T-helper 2 cell treated with Interferon-gamma antibody and Interleukin-4, amounts not matched to agents 5 μg/mL and 100 μg/mL, for 36 hours (primary cell): ENCODE results near the gene IL17F.
"Not testable (repeated sequence)": the region's sequence is repeated elsewhere in the genome, so short reads cannot be mapped to it uniquely, and the experiment has no call there.

Source experiments
- DNase-seq: peaks from one replicate; pipeline ENCODE4 v3.0.0; 2021; ENCODE audit warnings: low spot score
- H3K27ac Mint-ChIP-seq: one replicate; pipeline ENCODE4 v1.8.0; 2021; ENCODE audit warnings: mild to moderate bottlenecking, mixed read lengths
- H3K27me3 Mint-ChIP-seq: one replicate; pipeline ENCODE4 v1.8.0; 2021; ENCODE audit warnings: low read depth, mixed read lengths
- H3K36me3 Mint-ChIP-seq: one replicate; pipeline ENCODE4 v1.8.0; 2021; ENCODE audit warnings: low read depth, mixed read lengths
- H3K4me1 Mint-ChIP-seq: one replicate; pipeline ENCODE4 v1.8.0; 2021; ENCODE audit warnings: low read depth, mixed read lengths
- H3K4me3 Mint-ChIP-seq: one replicate; pipeline ENCODE4 v1.8.0; 2022; ENCODE audit warnings: mild to moderate bottlenecking, moderate library complexity, mixed read lengths
- H3K9me3 Mint-ChIP-seq: one replicate; pipeline ENCODE4 v1.8.0; 2021; ENCODE audit warnings: mixed read lengths

Gene IL17F

GRCh38 chr6:52231406-52232127, 12.7 kb downstream of the IL17F start:
- peak; percentile 35 for DNase-seq
- Mint-ChIP-seq H3K4me1 (peaks cover 31% of the 10 kb centered on the region), H3K27ac (no peak overlapping the region), H3K9me3 (no peaks in the 10 kb centered on the region), H3K27me3 (peaks cover 59% of the 10 kb centered on the region), H3K4me3 (no peak overlapping the region), H3K36me3 (no peaks in the 10 kb centered on the region)

GRCh38 chr6:52230685-52231084, 13.6 kb downstream of the IL17F start:
- Mint-ChIP-seq H3K27me3 (peaks cover 57% of the 10 kb centered on the region), H3K36me3 (no peaks in the 10 kb centered on the region), H3K4me1 (peaks cover 31% of the 10 kb centered on the region), H3K27ac (no peak overlapping the region), H3K9me3 (no peaks in the 10 kb centered on the region), H3K4me3 (no peak overlapping the region)
- no peak for DNase-seq

GRCh38 chr6:52227495-52227894, 16.8 kb downstream of the IL17F start:
- Mint-ChIP-seq H3K27me3 (peaks cover 60% of the 10 kb centered on the region), H3K4me3 (peak overlapping the region; percentile 6), H3K27ac (peak overlapping the region; percentile 12), H3K9me3 (no peaks in the 10 kb centered on the region), H3K4me1 (peaks cover 38% of the 10 kb centered on the region), H3K36me3 (no peaks in the 10 kb centered on the region)
- peak; percentile 88 for DNase-seq

GRCh38 chr6:52221302-52221701, 23.0 kb downstream of the IL17F start:
- Mint-ChIP-seq H3K27ac (peak overlapping the region; percentile 20), H3K27me3 (peaks cover 58% of the 10 kb centered on the region), H3K4me3 (peak overlapping the region; percentile 49), H3K36me3 (no peaks in the 10 kb centered on the region), H3K9me3 (no peaks in the 10 kb centered on the region), H3K4me1 (peaks cover 17% of the 10 kb centered on the region)
- DNase-seq: peak; percentile 80

DNA sequence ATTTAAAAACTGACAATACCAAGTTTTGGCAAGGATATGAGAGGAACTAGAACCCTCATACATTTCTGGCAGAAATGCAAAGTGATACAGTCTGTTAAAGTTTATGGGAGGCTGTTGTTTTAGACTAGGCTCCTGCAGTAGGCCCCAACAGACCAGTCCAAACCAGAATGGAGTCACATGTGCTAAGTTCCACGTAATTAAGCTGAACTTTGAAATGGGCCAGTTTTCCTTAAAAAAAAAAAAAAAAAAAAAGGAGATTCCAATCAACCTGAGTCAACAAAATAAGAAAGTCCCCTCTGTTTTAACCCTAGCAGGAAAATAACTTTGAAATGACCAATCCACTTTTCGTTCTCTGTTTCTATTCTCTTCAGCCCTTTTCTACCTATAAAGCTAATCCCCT, 26.5 kb downstream of the IL17F start:
- Mint-ChIP-seq H3K27me3 (peaks cover 32% of the 10 kb centered on the region), H3K36me3 (no peaks in the 10 kb centered on the region), H3K4me3 (no peak overlapping the region), H3K9me3 (no peaks in the 10 kb centered on the region), H3K27ac (no peak overlapping the region), H3K4me1 (peaks cover 15% of the 10 kb centered on the region)
- DNase-seq: no peak

GRCh38 chr6:52216932-52217575, 27.2 kb downstream of the IL17F start:
- H3K27ac Mint-ChIP-seq: no peak overlapping the region
- H3K4me1 Mint-ChIP-seq: peaks cover 12% of the 10 kb centered on the region
- peaks cover 35% of the 10 kb centered on the region for H3K27me3 Mint-ChIP-seq
- H3K36me3 Mint-ChIP-seq: no peaks in the 10 kb centered on the region
- DNase-seq: no peak
- H3K4me3 Mint-ChIP-seq: no peak overlapping the region
- no peaks in the 10 kb centered on the region for H3K9me3 Mint-ChIP-seq

DNA sequence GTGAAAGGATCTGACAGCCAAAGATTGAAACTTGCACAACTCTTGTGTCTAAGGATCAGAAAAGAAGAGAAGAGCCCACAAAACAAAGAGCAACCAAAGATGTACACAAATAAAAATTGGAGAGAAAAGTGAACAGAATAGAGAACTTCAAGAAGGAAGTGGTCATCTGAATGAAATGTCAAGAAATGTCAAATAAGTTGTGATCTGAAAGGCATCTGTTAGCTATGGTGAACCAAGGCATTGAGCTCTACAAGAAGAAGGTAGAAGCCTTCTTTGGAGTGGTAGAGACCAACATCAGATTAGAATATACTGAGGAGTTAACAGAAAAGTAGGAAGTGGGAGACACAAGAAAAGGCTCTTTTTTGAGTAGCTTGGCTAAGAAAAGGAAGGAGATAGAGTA, 28.5 kb downstream of the IL17F start:
- H3K27me3 Mint-ChIP-seq: peaks cover 36% of the 10 kb centered on the region
- H3K4me3 Mint-ChIP-seq: no peak overlapping the region
- H3K9me3 Mint-ChIP-seq: no peaks in the 10 kb centered on the region
- no peak for DNase-seq
- H3K4me1 Mint-ChIP-seq: peaks cover 4% of the 10 kb centered on the region
- no peak overlapping the region for H3K27ac Mint-ChIP-seq
- H3K36me3 Mint-ChIP-seq: no peaks in the 10 kb centered on the region

DNA sequence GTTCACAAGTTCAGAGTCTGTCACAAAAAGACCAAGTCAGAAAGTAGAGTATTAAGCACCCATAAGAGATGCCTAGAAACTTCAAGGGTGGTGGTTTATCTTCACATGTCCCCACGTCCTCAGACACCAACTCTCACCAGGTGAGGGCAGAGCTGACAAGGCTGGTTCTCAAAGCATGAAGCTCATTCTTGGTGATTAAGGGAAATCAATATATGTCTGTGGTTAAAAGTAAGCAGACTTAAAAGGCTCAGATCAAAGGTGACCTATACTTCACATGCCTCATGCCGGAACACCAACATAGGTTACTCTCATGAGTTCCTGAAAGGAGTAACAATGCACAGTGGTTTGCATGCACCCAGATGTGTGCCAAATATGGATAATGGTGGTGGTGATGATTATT, 31.2 kb downstream of the IL17F start:
- Mint-ChIP-seq H3K4me1 (peaks cover 12% of the 10 kb centered on the region), H3K9me3 (no peaks in the 10 kb centered on the region), H3K4me3 (no peak overlapping the region), H3K36me3 (no peaks in the 10 kb centered on the region), H3K27ac (no peak overlapping the region), H3K27me3 (peaks cover 36% of the 10 kb centered on the region)
- no peak for DNase-seq

- Mint-ChIP-seq H3K4me1 (peaks cover 12% of the 10 kb centered on the region), H3K9me3 (no peaks in the 10 kb centered on the region), H3K36me3 (no peaks in the 10 kb centered on the region), H3K27ac (no peak overlapping the region), H3K4me3 (no peak overlapping the region), H3K27me3 (peaks cover 42% of the 10 kb centered on the region)
- no peak for DNase-seq
These were observed 34.1 kb downstream of the IL17F start for GRCh38 chr6:52210227-52210626.

DNA sequence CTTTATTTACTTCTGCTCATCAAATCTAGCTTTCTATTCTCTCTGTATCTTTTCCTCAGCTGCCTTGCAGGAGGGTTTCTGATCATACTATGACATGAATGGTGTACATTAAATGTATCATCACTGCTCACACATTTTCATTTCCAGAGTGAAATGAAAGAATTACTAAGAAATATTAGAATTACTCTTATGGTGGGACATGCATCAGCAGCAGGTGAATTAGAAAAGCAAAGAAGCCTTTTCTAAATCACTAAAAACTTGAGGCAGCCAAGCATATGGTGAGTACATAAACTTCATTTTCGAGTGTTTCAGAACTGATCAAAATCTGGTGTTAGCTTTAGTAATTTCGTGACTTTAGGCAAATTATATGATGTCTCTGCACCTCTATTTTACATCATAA, 34.5 kb downstream of the IL17F start:
- peaks cover 12% of the 10 kb centered on the region for H3K4me1 Mint-ChIP-seq
- no peaks in the 10 kb centered on the region for H3K9me3 Mint-ChIP-seq
- no peak overlapping the region for H3K4me3 Mint-ChIP-seq
- no peak for DNase-seq
- no peaks in the 10 kb centered on the region for H3K36me3 Mint-ChIP-seq
- peaks cover 42% of the 10 kb centered on the region for H3K27me3 Mint-ChIP-seq
- H3K27ac Mint-ChIP-seq: no peak overlapping the region

DNA sequence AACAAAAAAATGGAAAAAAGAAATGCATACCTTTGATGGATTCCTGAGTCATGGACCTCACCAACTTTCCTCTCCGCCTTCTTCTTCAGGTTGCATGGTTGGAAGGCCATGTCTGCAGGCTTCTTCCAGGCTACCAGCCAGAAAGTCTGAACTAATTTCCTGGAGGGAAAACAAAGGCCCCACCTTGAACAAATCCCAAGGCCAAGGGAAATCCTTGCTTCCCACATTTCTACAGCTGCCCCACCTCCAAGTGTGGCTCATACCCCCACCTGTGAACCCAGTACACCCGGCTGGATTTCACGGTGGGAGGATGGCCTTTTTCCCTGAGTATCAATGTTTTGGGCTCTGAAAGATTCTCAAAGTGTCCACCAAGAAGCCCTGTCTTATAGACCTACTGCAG, 35.7 kb downstream of the IL17F start:
- H3K9me3 Mint-ChIP-seq: no peaks in the 10 kb centered on the region
- no peak overlapping the region for H3K27ac Mint-ChIP-seq

DNA sequence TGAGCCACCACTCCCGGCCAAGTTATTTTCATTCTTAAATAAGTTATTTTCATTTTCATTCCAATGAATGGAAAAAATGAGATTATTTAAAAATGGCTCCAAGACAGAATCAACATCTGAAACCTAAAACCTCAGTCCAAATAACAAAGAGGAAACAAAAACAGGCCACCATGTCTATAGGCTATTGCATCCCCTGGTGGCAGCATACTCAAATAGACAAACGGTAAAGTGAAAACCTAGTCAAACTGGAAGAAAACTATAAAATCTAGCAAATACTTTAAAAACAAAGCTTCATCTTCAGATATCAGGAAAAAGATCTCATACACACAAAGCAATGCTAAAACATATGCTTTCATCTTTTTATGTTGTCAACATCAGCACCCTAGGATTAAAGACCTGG, 37.2 kb downstream of the IL17F start:
- Mint-ChIP-seq H3K27ac (no peak overlapping the region), H3K36me3 (no peaks in the 10 kb centered on the region), H3K9me3 (no peaks in the 10 kb centered on the region), H3K4me1 (peaks cover 8% of the 10 kb centered on the region), H3K4me3 (no peak overlapping the region), H3K27me3 (peaks cover 44% of the 10 kb centered on the region)
- DNase-seq: no peak

More for the DNA sequence above, 35.7 kb downstream of the IL17F start:
- Mint-ChIP-seq H3K36me3 (no peaks in the 10 kb centered on the region), H3K27me3 (peaks cover 45% of the 10 kb centered on the region), H3K4me3 (no peak overlapping the region), H3K4me1 (peaks cover 12% of the 10 kb centered on the region)
- DNase-seq: no peak

DNA sequence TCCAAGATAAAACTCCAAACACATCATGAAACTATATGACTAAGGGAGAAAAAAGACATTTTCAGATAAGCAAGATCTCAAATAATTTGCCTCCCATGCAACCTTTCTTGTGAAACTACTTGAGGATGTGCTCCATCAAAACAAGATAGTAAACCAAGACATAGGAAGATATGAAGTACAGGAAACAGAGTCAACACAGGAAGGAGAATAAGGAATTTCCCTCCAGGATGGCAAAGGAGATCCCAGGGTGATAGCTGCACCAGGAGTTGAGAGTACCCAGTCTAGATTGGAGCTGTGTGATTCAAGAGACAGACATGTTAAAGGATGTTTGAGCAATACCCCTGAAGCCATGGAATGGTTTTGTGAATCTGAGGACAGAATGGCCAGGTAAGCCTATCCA, 42.8 kb downstream of the IL17F start:
- Mint-ChIP-seq H3K27ac (no peak overlapping the region), H3K9me3 (peaks cover 25% of the 10 kb centered on the region), H3K36me3 (no peaks in the 10 kb centered on the region), H3K4me1 (no peaks in the 10 kb centered on the region), H3K4me3 (no peak overlapping the region), H3K27me3 (peaks cover 28% of the 10 kb centered on the region)
- DNase-seq: no peak

DNA sequence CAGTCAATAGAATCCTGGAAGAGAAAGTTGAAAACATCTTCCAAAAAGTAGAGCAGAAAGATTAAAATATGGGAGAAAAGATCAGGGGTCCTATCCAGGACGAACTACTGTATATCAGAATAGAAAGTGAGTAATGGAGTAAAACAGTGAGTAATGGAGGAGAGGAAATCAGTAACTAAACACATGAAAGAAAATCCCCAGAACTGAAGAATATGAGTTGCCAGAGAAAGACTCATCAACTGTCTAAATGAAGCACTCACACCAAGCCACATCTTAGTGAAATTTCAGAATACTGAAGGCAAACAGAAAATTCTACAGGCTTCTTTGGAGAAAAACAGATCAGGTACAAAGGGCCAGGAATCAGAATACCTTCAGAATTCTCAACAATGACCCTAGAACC, 43.3 kb downstream of the IL17F start:
- Mint-ChIP-seq H3K4me3 (no peak overlapping the region), H3K27me3 (peaks cover 28% of the 10 kb centered on the region), H3K36me3 (no peaks in the 10 kb centered on the region), H3K27ac (no peak overlapping the region), H3K4me1 (no peaks in the 10 kb centered on the region), H3K9me3 (peaks cover 25% of the 10 kb centered on the region)
- no peak for DNase-seq

DNA sequence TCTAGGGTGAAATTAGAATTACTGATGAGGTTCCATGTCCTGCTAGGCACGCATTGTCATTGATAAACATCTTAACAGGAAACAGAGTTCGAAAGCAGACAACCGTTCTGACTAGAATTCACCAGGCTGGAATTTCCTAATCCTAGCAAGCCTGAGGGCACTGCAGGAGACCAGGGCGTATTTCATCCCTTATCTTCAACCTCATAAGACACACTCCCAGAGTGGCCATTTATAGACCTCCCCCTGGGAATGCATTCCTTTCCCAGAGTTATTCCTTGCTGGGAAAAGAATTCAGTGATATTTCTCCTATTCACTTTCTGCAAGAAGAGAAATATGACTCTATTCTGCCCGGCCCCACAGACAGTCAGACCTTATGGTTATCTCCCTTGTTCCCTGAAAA, 44.2 kb downstream of the IL17F start:
- DNase-seq, H3K4me1 Mint-ChIP-seq, H3K27ac Mint-ChIP-seq, H3K36me3 Mint-ChIP-seq, H3K4me3 Mint-ChIP-seq: not testable (repeated sequence)
- peaks cover 28% of the 10 kb centered on the region for H3K27me3 Mint-ChIP-seq
- H3K9me3 Mint-ChIP-seq: peaks cover 25% of the 10 kb centered on the region
